ENCODE measurements around the gene PSAPL1.

PSAPL1 gene

DNA sequence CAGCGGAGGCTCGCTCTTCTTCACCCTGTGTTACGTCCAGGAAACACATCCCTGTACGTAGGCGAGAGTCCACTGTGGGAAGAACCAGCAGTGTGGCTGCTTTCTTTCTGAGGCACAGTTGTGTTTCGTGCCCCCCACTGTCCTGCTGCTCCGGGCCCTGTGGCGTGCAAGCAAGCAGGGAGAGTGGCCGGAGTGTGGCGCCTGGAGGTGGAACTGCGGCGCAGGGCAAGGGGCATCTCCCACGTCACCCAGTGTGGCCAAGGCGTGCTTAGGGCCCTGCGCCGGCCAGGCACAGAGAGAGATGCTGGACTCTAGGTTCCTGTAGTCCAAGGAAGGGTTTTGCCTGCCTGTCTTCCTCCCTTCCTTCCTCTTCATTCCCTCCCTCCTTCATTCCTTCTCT is 13.3 kb upstream of the PSAPL1 start:
- Mint-ChIP-seq H3K27me3 (peaks cover 10% of the 10 kb centered on the region), H3K4me1 (ENCODE audit: low read depth) (no peaks in the 10 kb centered on the region), H3K4me3 (no peak overlapping the region), H3K27ac (no peak overlapping the region), H3K9me3 (no peaks in the 10 kb centered on the region), H3K36me3 (ENCODE audit: low read depth) (no peaks in the 10 kb centered on the region)

DNA sequence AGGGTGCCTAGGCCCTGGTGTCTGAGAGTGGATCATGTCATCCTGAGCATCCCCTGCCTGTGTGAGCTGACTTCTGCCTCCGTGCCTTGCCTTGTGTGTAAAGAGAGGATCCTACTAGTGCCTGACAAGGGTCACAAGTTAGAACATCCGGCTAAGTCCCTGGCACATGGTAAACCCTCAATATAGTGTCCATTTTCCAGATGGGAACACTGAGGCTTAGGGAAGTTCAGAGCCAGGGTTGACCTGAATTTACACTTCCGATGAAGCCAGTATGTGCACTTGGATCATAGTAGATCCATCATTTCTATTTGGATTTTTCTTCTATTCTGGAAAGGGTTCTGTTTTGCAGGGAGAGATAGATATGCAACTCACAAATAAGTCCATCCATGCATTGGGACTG is 12.5 kb upstream of the PSAPL1 start:
- Mint-ChIP-seq H3K4me1 (ENCODE audit: low read depth) (no peaks in the 10 kb centered on the region), H3K36me3 (ENCODE audit: low read depth) (no peaks in the 10 kb centered on the region), H3K9me3 (no peaks in the 10 kb centered on the region), H3K27ac (no peak overlapping the region), H3K4me3 (no peak overlapping the region), H3K27me3 (peaks cover 13% of the 10 kb centered on the region)

DNA sequence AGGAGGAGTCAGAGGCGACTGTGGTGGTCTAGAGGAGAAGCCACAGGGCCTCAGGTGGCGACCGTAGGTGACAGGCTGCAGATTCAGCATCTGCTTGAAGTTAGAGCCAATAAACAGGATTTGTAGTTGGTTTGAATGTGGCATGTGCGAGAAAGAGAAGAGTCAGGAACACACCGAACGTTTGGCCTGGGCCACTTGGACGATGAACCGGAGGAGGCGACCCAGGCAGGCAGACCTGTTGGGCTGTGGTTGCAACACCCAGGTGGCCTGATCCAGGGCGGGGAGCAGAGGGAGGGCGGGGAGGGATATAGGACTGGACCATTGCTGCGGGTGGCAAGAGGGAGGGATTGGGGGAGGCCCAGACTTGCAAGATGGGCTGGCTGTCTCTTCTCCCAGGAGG is 10.0 kb upstream of the PSAPL1 start:
- no peaks in the 10 kb centered on the region for H3K4me1 Mint-ChIP-seq (ENCODE audit: low read depth)
- no peaks in the 10 kb centered on the region for H3K36me3 Mint-ChIP-seq (ENCODE audit: low read depth)
- H3K9me3 Mint-ChIP-seq: no peaks in the 10 kb centered on the region
- H3K27ac Mint-ChIP-seq: no peak overlapping the region
- no peak overlapping the region for H3K4me3 Mint-ChIP-seq
- H3K27me3 Mint-ChIP-seq: peaks cover 19% of the 10 kb centered on the region

DNA sequence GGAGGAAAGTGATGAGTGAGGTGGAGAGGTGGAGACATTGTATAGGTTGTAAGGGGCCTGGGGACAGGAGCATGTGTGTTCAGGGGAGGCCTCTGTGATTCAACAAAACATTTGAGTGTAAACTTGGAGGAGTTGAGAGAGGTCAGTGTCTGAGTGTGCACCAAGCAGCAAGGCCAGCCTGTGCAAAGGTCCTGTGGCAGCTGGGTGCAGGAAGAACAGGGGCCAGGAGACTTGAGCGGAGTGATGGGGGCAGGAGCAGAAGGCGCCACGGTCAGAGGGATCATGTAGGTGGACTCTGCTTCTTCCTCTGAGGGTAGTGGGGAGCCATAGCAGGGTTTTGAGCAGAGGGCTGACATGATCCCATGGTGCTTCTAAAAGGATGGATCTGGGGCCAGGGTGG is 9.6 kb upstream of the PSAPL1 start:
- Mint-ChIP-seq H3K4me1 (ENCODE audit: low read depth) (no peaks in the 10 kb centered on the region), H3K9me3 (no peaks in the 10 kb centered on the region), H3K27me3 (peaks cover 19% of the 10 kb centered on the region), H3K36me3 (ENCODE audit: low read depth) (no peaks in the 10 kb centered on the region), H3K4me3 (no peak overlapping the region), H3K27ac (no peak overlapping the region)

DNA sequence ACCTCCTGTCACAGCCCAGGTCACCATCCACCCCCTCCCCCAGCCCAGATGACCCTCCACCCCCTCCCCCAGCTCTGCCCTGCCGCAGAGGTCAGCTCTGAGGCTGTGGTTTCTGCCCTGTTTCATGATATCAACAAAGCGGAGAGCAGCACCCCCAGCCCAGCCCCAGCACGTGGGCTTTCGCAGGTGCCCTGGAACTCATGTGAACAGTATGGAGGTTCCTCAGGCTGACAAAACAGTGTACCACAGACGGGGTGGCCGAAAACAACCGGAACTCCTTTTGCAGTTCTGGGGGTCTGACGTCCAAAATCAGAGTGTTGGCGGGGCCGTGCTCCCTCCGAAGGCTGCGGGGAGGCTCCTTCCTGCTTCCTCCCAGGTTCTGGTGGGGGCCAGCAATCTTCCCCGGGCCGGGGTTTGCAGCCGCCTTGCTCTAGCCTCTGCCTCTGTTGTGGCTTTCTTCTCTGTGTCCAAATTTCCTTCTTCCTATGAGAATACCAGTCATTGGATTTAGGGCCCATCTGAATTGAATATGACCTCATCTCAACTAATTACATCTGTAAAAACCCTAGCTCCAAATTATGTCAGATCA is 7.9 kb upstream of the PSAPL1 start:
- H3K4me3 Mint-ChIP-seq: no peak overlapping the region
- H3K9me3 Mint-ChIP-seq: no peaks in the 10 kb centered on the region
- no peaks in the 10 kb centered on the region for H3K4me1 Mint-ChIP-seq (ENCODE audit: low read depth)
- no peaks in the 10 kb centered on the region for H3K36me3 Mint-ChIP-seq (ENCODE audit: low read depth)
- H3K27me3 Mint-ChIP-seq: peaks cover 19% of the 10 kb centered on the region
- no peak overlapping the region for H3K27ac Mint-ChIP-seq

DNA sequence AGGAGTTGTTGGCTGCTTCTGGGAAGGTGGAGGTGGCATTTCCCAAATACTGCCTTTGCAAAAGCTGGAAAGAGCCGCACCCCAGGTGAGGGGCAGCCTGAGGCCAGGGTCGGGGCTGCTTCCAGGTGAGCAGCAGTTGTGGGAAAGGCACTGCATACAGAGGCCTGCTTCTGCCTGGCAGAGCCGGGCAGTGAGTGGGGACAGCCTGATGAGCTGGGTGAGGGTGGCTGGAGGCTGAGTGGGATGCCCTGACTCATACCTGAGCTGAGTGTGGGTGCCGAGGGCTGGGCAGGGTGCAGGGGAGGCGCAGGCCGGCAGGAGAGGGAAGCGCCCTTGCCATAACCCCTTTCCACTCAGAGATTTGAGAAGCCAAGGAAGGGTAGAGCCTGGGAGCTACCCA is 6.5 kb upstream of the PSAPL1 start:
- Mint-ChIP-seq H3K4me3 (no peak overlapping the region), H3K36me3 (ENCODE audit: low read depth) (no peaks in the 10 kb centered on the region), H3K27me3 (peaks cover 19% of the 10 kb centered on the region), H3K27ac (no peak overlapping the region), H3K4me1 (ENCODE audit: low read depth) (no peaks in the 10 kb centered on the region), H3K9me3 (no peaks in the 10 kb centered on the region)

DNA sequence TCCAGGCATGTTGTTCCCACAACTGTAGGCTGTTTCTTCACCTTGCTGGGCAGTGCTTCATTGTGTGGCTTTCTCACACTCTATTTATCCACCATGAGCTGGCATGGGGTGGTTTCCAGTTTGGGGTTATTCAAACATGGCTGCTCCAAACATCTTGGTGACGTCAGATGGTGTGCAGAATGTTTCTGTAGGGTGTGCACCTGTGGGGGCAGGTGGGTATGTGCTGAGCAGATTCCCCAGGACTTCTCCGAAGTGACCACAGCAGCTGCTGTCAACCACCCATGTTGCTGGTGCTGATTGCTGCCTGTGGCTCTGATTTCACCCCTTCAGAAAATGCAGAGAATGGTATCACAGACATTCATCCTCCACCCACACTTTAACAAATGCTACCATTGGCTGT is 5.0 kb upstream of the PSAPL1 start:
- Mint-ChIP-seq H3K27ac (no peak overlapping the region), H3K36me3 (ENCODE audit: low read depth) (no peaks in the 10 kb centered on the region), H3K4me3 (no peak overlapping the region), H3K4me1 (ENCODE audit: low read depth) (no peaks in the 10 kb centered on the region), H3K27me3 (peaks cover 18% of the 10 kb centered on the region), H3K9me3 (no peaks in the 10 kb centered on the region)

DNA sequence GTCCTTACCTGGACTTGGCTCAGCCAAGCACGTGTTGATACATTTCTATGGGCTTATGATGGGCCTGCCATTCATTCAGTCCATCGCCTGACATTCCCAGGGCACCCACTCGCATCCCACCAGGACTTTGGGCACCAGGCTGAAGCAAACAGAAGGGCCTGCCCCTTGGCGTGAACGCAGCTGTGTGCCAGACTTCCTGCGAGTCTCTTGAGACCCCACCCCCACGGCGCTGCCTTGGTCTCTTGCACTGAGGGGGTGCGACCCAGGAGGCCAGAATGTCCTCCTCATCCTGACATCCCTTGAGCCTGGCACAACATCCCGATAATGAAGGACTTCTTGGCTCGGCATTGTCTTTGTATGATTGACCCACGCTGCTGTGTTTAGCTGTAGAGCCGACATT is 1.5 kb upstream of the PSAPL1 start:
- no peaks in the 10 kb centered on the region for H3K9me3 Mint-ChIP-seq
- no peaks in the 10 kb centered on the region for H3K36me3 Mint-ChIP-seq (ENCODE audit: low read depth)
- no peak overlapping the region for H3K4me3 Mint-ChIP-seq
- no peak overlapping the region for H3K27ac Mint-ChIP-seq
- no peaks in the 10 kb centered on the region for H3K4me1 Mint-ChIP-seq (ENCODE audit: low read depth)
- H3K27me3 Mint-ChIP-seq: peaks cover 6% of the 10 kb centered on the region

DNA sequence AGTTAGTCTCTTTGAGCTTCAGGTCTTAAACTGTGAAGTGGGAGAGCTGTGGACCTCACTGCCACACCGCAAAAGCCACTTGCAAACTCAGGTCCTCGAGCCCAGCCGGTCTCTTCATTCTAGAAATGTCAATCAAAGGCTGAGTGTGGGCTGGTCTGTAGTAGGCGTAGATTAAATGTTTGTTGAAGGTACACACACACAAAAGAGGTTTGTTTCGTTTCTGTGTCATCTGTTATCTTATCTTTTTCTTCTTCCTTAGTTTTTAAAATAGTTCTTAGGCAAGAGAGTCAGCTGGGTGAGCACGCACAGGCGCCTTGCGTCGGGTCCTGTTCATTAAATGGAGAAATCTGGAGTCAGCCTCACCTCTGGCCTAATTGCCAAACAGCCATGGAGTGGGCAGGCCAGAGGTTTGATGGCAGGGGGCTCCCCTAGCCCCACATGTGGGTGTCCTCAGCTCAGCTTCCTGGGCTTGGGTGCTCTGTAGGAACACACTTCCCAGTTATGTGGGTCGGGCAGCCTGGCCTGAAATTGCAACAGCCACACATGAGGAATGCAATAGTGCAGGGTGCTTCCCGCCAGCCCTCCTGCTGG is 836 bp upstream of the PSAPL1 start:
- H3K4me1 Mint-ChIP-seq (ENCODE audit: low read depth): no peaks in the 10 kb centered on the region
- H3K36me3 Mint-ChIP-seq (ENCODE audit: low read depth): no peaks in the 10 kb centered on the region
- H3K4me3 Mint-ChIP-seq: no peak overlapping the region
- peaks cover 1% of the 10 kb centered on the region for H3K27me3 Mint-ChIP-seq
- H3K27ac Mint-ChIP-seq: no peak overlapping the region
- H3K9me3 Mint-ChIP-seq: no peaks in the 10 kb centered on the region

DNA sequence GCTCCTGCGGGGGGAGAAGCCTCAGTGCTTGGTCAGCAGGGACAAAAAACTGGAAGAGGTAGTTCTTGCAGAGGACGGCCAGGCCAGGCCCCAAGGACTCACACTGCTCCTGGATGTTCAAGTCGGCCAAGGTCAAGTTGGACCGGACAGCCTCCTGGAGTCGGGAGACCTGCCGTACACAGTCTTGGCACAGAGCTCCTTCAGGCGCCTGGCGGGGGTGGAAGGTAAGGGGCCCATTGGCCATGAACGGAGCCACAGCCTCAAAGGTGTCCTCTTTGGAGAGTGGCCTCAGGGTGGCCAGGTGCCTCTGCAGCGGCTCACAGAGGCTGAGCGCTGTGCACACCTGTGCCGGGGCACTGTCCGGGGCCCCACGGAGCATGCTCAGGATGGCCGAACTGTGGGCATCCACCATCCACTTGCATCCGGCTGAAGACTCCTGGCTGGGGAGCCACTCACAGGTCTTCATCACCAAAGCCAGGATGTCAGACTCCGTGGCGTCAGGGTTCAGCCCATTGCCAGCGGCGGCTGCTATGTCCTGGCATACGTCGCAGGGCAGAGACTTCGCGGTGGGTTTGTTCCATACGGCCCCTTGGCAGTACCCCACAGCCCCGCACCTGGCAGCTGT is 477 bp downstream of the PSAPL1 start:
- Mint-ChIP-seq H3K9me3 (no peaks in the 10 kb centered on the region), H3K4me1 (ENCODE audit: low read depth) (no peaks in the 10 kb centered on the region), H3K36me3 (ENCODE audit: low read depth) (no peaks in the 10 kb centered on the region), H3K4me3 (no peak overlapping the region), H3K27me3 (no peaks in the 10 kb centered on the region), H3K27ac (no peak overlapping the region)

DNA sequence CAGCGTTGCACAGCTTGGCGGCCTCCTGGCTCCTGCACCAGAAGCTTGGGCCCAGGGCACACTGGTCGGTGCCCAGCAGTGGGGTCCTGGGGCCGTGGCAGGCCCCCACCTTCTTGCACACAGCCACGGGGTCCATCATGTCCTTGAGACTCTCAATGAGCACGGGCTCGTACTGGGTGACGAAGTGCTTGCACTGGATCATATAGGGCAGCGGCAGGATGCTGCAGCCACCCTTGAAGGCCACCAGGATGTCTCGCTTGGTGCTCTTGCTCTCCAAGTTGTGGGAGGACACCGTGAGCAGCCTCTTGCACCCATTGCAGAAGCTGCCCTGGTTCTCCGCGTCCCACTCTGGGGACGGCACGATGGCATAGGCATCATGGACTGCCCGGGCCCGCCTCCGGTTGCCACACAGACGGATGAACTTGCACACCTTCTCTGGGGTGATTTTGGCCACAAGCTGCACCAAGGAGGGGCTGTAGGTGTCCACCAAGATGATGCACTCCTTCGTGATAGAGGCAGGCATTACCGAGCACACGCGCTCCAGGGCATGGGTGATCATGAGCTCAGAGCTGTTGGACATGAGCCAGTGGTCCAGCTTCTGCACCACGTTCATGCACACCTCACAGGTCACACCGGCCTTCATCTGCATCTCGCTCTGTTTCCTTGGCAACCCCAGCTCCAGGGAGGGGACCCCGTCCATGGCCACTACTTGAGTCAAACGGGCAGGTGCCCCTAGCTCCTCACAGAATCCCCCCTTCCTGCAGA is 1.2 kb downstream of the PSAPL1 start:
- Mint-ChIP-seq H3K27me3 (no peaks in the 10 kb centered on the region), H3K36me3 (ENCODE audit: low read depth) (no peaks in the 10 kb centered on the region), H3K9me3 (no peaks in the 10 kb centered on the region), H3K4me3 (no peak overlapping the region), H3K4me1 (ENCODE audit: low read depth) (no peaks in the 10 kb centered on the region), H3K27ac (no peak overlapping the region)

DNA sequence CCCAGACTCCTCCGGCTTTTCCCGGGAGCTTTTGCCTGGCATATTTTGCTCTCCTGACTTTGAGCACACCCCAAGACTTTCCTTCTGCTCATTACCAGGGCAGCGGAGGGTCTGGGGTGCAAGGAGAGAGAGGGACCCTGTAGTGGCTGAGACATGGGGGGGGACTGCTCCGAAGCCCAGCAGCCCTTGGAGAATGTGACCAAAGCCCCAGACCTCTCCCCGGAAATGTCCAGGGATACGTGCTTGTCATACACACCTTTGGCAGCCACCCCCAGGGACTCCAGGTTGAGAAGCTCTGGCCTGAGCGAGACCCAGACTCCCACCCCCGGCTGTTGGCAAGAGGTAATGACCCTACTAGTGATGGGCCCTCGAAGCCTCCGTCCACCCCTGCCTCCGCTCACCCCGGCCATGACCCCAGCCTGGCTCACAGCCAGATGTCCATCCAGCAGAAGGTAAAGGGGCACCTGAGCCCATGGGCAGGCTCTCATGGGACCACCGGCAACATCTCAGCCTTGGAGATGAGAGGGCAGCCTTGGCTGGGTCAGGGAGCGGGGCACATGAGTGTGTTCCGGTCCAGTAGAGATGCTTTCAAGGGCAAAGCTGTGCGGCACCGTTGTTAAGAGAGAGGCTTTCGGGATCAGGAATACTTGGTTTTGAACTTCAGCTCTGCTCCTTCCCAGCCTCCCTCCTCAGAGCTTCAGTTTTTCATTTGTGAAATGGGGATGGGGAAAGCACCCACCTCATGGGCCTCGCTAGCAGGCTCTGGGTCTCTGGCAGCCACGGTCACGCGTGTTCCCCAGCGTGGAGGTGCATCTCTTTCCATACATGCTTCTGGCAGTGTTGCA is 2.0 kb downstream of the PSAPL1 start:
- Mint-ChIP-seq H3K9me3 (no peaks in the 10 kb centered on the region), H3K27me3 (no peaks in the 10 kb centered on the region), H3K4me3 (no peak overlapping the region), H3K4me1 (ENCODE audit: low read depth) (no peaks in the 10 kb centered on the region), H3K36me3 (ENCODE audit: low read depth) (no peaks in the 10 kb centered on the region), H3K27ac (no peak overlapping the region)

DNA sequence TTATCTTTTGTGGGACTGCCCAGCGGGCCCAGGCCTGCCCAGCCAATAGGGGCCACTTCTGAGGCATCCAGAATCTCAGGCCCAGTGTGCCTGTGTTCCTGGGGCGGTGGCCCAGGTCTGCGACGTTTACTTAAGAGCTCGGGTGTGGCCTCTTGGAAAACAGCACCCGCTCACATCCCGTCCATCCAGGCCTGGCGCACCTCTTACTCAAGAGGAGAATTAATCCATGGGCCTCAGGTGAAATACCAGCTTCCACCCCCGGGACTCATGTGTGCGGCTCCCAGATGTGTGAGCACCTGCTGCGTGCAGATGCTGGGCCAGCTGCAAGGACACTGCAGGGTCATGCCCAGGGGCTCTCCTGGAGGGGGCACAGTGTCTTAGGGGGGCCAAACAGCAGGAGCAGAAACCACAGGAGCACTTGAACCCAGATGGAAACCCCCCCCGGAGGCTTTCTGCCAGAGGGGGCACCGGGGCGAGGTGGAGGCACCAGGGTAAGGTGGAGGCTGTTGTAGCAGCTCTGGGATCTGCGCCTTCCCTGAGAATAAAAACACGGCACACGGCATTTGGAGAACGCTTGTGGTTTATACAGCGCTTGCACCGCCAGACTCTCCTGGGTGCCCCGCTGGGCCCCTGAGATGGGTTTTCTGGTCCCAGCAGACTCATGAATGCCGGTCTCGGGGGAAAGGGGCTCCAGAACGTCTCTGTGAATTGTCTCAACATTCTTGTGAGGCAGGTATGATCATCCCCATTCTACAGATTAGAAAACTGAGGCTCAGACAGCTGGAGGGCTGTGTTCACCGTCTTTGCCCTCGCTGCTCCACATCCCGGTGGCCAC is 2.8 kb downstream of the PSAPL1 start:
- Mint-ChIP-seq H3K36me3 (ENCODE audit: low read depth) (no peaks in the 10 kb centered on the region), H3K4me3 (no peak overlapping the region), H3K9me3 (no peaks in the 10 kb centered on the region), H3K27ac (no peak overlapping the region), H3K4me1 (ENCODE audit: low read depth) (no peaks in the 10 kb centered on the region), H3K27me3 (no peaks in the 10 kb centered on the region)
